Caco-2 (cell line): Measurements from ENCODE around the gene TUBB1. TPM values are rescaled to one million over a fixed set of nuclear protein-coding genes. Genes with fewer than 3 reads are reported as not detected.

Experiments used
- BruUV-seq: library from RNA; stranded (reverse); fragments of 400-500 nt; replicated peaks from 2 replicates; lab custom pipeline; 2021; lab: Mats Ljungman, UMichigan
- CTCF ChIA-PET: fragments of 300-600 bp; sonication (Branson Sonifier 250); formaldehyde crosslinking; loops from one replicate; lab custom pipeline; 2022; ENCODE audit warnings: antibody characterized with exemption; lab: Charles Lee
- POLR2A ChIA-PET: fragments of 300-600 bp; sonication (Branson Sonifier 250); formaldehyde crosslinking; loops from one replicate; lab custom pipeline; 2022; ENCODE audit warnings: antibody characterized with exemption; lab: Charles Lee
- DNase-seq, 2 experiments: peaks; one replicate each; pipeline versions ENCODE4 v3.0.0 to v3.0.0-alpha.2; 2020 to 2022
- H3K27me3 ChIP-seq: replicated peaks from 2 replicates; pipeline ENCODE4 v1.6.0; 2011; ENCODE audit warnings: low read length; ENCODE audit not compliant: control insufficient read depth, insufficient read depth
- H3K36me3 ChIP-seq: 2 replicates; pipeline ENCODE4 v1.5.1; 2011; ENCODE audit warnings: low read length; ENCODE audit not compliant: control insufficient read depth, insufficient read depth
- H3K4me1 ChIP-seq: fragments of 250-450 bp; sonication (Bioruptor Pico); 2 replicates; pipeline ENCODE4 v1.5.1; 2020; ENCODE audit warnings: mild to moderate bottlenecking
- H3K4me3 ChIP-seq: 2 replicates; pipeline ENCODE4 v1.5.1; 2011; ENCODE audit warnings: low read depth, mild to moderate bottlenecking, control low read depth, low read length
- H3K9me3 ChIP-seq: fragments of 250-450 bp; sonication (Bioruptor Pico); 2 replicates; pipeline ENCODE4 v1.5.1; 2020; ENCODE audit warnings: mild to moderate bottlenecking, moderate library complexity
- H3K27ac Mint-ChIP-seq: one replicate; pipeline ENCODE4 v1.8.0; 2022; ENCODE audit warnings: mixed read lengths; ENCODE audit not compliant: unreplicated experiment
- H3K27me3 Mint-ChIP-seq: one replicate; pipeline ENCODE4 v1.8.0; 2022; ENCODE audit warnings: mixed read lengths; ENCODE audit not compliant: insufficient read depth, unreplicated experiment
- H3K36me3 Mint-ChIP-seq: one replicate; pipeline ENCODE4 v1.8.0; 2022; ENCODE audit warnings: mild to moderate bottlenecking, mixed read lengths; ENCODE audit not compliant: insufficient read depth, unreplicated experiment
- H3K4me1 Mint-ChIP-seq: one replicate; pipeline ENCODE4 v1.8.0; 2022; ENCODE audit warnings: low read depth, mixed read lengths; ENCODE audit not compliant: unreplicated experiment
- H3K4me3 Mint-ChIP-seq: one replicate; pipeline ENCODE4 v1.8.0; 2022; ENCODE audit warnings: mild to moderate bottlenecking, moderate library complexity, mixed read lengths; ENCODE audit not compliant: unreplicated experiment
- H3K9me3 Mint-ChIP-seq: one replicate; pipeline ENCODE4 v1.8.0; 2022; ENCODE audit warnings: mixed read lengths; ENCODE audit not compliant: unreplicated experiment
- CTCF ChIP-seq, 2 experiments: fragments of 200-600 bp in 1 of 2; IDR thresholded peaks; 1 replicate in 1 of 2; 2 replicates in 1 of 2; pipeline versions ENCODE4 v1.5.1 to v1.8.0; 2011 to 2022; ENCODE audit warnings: antibody characterized with exemption in 1 of 2, control low read depth in 1 of 2, inconsistent platforms in 1 of 2, low read depth in 1 of 2, low read length in 1 of 2, mild to moderate bottlenecking in 1 of 2, moderate library complexity in 1 of 2; ENCODE audit not compliant: insufficient read depth in 1 of 2, severe bottlenecking in 1 of 2, unreplicated experiment in 1 of 2
- intact Hi-C: fragments of 100-400 bp; cut with micrococcal nuclease; formaldehyde crosslinking; loops from one replicate; pipeline ENCODE4 v1.10.0; 2022; ENCODE audit not compliant: unreplicated experiment
- total RNA-seq: library from RNA; stranded (reverse); gene quantifications from 2 replicates; pipeline ENCODE4 v1.2.3, GENCODE V29; 2022

The TUBB1 gene
- total RNA-seq, 1 experiment from 2014 or later = 0.18 TPM

- Mint-ChIP-seq H3K4me1 (peaks cover 7% of the 10 kb centered on the region), H3K27me3 (peaks cover 10% of the 10 kb centered on the region), H3K4me3 (no peak overlapping the region), H3K27ac (no peak overlapping the region), H3K9me3 (no peaks in the 10 kb centered on the region), H3K36me3 (no peaks in the 10 kb centered on the region)
- no peak for DNase-seq
- intact Hi-C loops = no loop called here
- ChIA-PET POLR2A (no interaction called here), CTCF (no interaction called here)
- Histone ChIP-seq H3K9me3 (peaks cover 7% of the 10 kb centered on the region; the same call in 1 of the 2 replicates), H3K27me3 (peaks cover 1% of the 10 kb centered on the region; the same call in 1 of the 2 replicates), H3K4me3 (no peak overlapping the region), H3K4me1 (no peaks in the 10 kb centered on the region), H3K36me3 (no peaks in the 10 kb centered on the region)
- TF ChIP-seq CTCF (IDR thresholded peaks at IDR 0.05; ENCODE audit: insufficient read depth in 1 of 2, low read depth in 1 of 2, low read length in 1 of 2, severe bottlenecking in 1 of 2, unreplicated experiment in 1 of 2) = no peak
- no TSS peak for BruUV-seq
Measured at GRCh38 chr20:59062081-59062480, 42.9 kb downstream of the TUBB1 start.

GRCh38 chr20:59063358-59064213, 44.4 kb downstream of the TUBB1 start:
- Histone ChIP-seq H3K36me3 (no peaks in the 10 kb centered on the region), H3K4me1 (no peaks in the 10 kb centered on the region), H3K27me3 (peaks cover 1% of the 10 kb centered on the region; the same call in 1 of the 2 replicates), H3K9me3 (no peaks in the 10 kb centered on the region), H3K4me3 (no peak overlapping the region)
- POLR2A ChIA-PET = no interaction called here
- intact Hi-C loops = no loop called here
- Mint-ChIP-seq H3K9me3 (no peaks in the 10 kb centered on the region), H3K4me1 (peaks cover 7% of the 10 kb centered on the region), H3K27me3 (peaks cover 15% of the 10 kb centered on the region), H3K36me3 (no peaks in the 10 kb centered on the region), H3K4me3 (no peak overlapping the region), H3K27ac (no peak overlapping the region)
- DNase-seq = no peak
- no peak for TF ChIP-seq CTCF (IDR thresholded peaks at IDR 0.05; ENCODE audit: insufficient read depth in 1 of 2, low read depth in 1 of 2, low read length in 1 of 2, severe bottlenecking in 1 of 2, unreplicated experiment in 1 of 2)
- no TSS peak for BruUV-seq
- CTCF ChIA-PET = interaction anchor here (0.6 to 1.0 kb wide), 3 partner anchors 7 to 31 kb away, joined by 3 read pairs; partner anchors contain the start of gene ATP5F1E

DNA sequence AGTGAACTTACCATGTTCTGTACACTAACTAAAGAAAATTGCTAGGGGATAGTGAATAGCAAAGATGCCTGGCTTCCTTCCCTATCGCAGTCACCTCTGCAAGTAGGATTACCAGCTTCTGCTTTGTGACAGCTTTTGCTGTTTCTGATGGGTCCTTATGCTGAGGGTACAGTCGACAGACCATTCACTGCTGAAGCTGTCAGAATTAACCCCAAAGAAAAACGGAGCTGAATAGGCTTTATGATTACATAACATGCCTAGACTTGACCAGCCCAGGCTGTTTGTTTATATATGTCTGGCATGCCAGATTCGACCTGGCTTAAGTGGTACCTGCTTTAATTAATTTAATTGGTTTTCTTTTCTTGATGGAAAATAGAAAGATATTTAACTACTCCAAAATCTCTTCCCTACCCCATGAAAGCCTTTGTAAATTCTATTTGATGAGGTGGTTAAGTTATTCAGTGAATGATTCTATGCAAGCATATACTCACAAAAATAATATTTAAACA, 45.0 kb downstream of the TUBB1 start:
- no peaks in the 10 kb centered on the region for H3K36me3 Mint-ChIP-seq
- H3K27me3 Mint-ChIP-seq = peaks cover 15% of the 10 kb centered on the region
- DNase-seq = no peak
- H3K9me3 ChIP-seq = no peaks in the 10 kb centered on the region
- ChIA-PET POLR2A (interaction anchor here (0.5 kb wide), 1 partner anchor 124 kb away, joined by 4 read pairs; no protein-coding TSS in a partner anchor), CTCF (interaction anchor here (0.6 to 1.0 kb wide), 2 partner anchors 8 to 32 kb away, joined by 3 read pairs; partner anchors contain the start of gene ATP5F1E)
- no TSS peak for BruUV-seq
- peaks cover 7% of the 10 kb centered on the region for H3K4me1 Mint-ChIP-seq
- H3K27me3 ChIP-seq = peaks cover 1% of the 10 kb centered on the region; the same call in 1 of the 2 replicates
- no peak overlapping the region for H3K27ac Mint-ChIP-seq
- H3K9me3 Mint-ChIP-seq = no peaks in the 10 kb centered on the region
- H3K4me1 ChIP-seq = no peaks in the 10 kb centered on the region
- TF ChIP-seq CTCF (IDR thresholded peaks at IDR 0.05; ENCODE audit: insufficient read depth in 1 of 2, low read depth in 1 of 2, low read length in 1 of 2, severe bottlenecking in 1 of 2, unreplicated experiment in 1 of 2) = no peak
- intact Hi-C loops = no loop called here
- H3K4me3 ChIP-seq = no peak overlapping the region
- no peaks in the 10 kb centered on the region for H3K36me3 ChIP-seq
- no peak overlapping the region for H3K4me3 Mint-ChIP-seq
